GM10266 (cell line): ENCODE data around the gene NXT1.
"Not testable (repeated sequence)": the region's sequence is repeated elsewhere in the genome, so short reads cannot be mapped to it uniquely, and the experiment has no call there.

Experiments used
- DNase-seq: peaks from one replicate; pipeline ENCODE4 v3.0.0; 2012; ENCODE audit errors: extremely low spot score
- CTCF ChIP-seq: IDR thresholded peaks from 2 replicates; pipeline ENCODE4 v1.5.1; 2012; ENCODE audit warnings: mild to moderate bottlenecking, low read depth; ENCODE audit not compliant: control insufficient read depth, insufficient read depth; ENCODE audit errors: missing control alignments

The NXT1 gene

GRCh38 chr20:23350196-23350903, at the start of gene NXT1:
Gene NXT1, plus strand, starts transcription at chr20:23350791. Its CDS starts 3,251 bp downstream, at chr20:23354042.
- DNase-seq: peak; percentile 90
- peak; percentile 27 for TF ChIP-seq CTCF

- no peak for TF ChIP-seq CTCF
- no peak for DNase-seq
Measured at GRCh38 chr20:23301436-23302050, 49.0 kb upstream of the NXT1 start.

GRCh38 chr20:23302386-23302785, 48.2 kb upstream of the NXT1 start:
- no peak for DNase-seq
- TF ChIP-seq CTCF: no peak

- no peak for DNase-seq
- no peak for TF ChIP-seq CTCF
Measured at GRCh38 chr20:23302801-23303200, 47.8 kb upstream of the NXT1 start.

GRCh38 chr20:23303325-23304102, 47.1 kb upstream of the NXT1 start:
- no peak for DNase-seq
- TF ChIP-seq CTCF: no peak

GRCh38 chr20:23304616-23305015, 46.0 kb upstream of the NXT1 start:
- TF ChIP-seq CTCF: no peak
- DNase-seq: no peak

- no peak for DNase-seq
- TF ChIP-seq CTCF: no peak
Measured at GRCh38 chr20:23305098-23305497, 45.5 kb upstream of the NXT1 start.

- not testable (repeated sequence) for DNase-seq
Measured at GRCh38 chr20:23307393-23307792, 43.2 kb upstream of the NXT1 start.
